Hepatocyte (in vitro differentiated cells): Measurements from ENCODE around the gene CUZD1.
"Not testable (repeated sequence)": the region's sequence is repeated elsewhere in the genome, so short reads cannot be mapped to it uniquely, and the experiment has no call there.

Experiments used
- EZH2 ChIP-seq: fragments of 200-600 bp; sonication (generic); IDR thresholded peaks from 2 replicates; pipeline ENCODE4 v1.6.1; 2016; ENCODE audit warnings: antibody characterized with exemption, mild to moderate bottlenecking, borderline replicate concordance
- TF ChIP-seq, protein P1 (sequence below): fragments of 200-600 bp; sonication (generic); IDR thresholded peaks from 2 replicates; pipeline ENCODE4 v1.5.1; 2016; ENCODE audit warnings: antibody characterized with exemption, mild to moderate bottlenecking; ENCODE audit not compliant: poor library complexity

DNA sequence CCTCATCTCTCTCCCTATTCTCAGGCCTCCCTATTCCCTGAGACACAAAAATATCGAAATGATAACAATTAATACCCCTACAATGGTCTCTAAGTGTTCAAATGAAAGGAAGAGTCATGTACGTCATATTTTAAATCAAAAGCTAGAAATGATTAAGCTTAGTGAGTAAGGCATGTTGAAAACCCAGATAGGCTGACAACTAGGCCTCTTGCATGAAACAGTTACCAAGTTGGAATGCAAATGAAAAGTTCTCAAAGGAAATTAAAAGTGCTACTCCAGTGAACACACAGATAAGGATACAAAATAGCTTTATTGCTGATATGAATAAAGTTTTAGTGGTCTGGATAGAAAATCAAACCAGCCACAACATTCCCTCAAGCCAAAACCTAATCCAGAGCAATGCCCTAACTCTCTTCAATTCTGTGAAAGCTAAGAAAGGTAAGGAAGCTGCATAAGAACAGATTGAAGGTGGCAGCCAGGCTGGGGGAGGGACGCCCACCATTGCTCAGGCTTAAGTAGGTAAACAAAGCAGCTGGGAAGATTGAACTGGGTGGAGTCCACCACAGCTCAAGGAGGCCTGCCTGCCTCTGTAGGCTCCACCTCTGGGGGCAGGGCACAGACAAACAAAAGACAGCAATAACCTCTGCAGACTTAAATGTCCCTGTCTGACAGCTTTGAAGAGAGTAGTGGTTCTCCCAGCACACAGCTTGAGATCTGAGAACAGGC lies 21.3 kb upstream of the CUZD1 start:
- not testable (repeated sequence) for TF ChIP-seq EZH2
- TF ChIP-seq, protein P1, sequence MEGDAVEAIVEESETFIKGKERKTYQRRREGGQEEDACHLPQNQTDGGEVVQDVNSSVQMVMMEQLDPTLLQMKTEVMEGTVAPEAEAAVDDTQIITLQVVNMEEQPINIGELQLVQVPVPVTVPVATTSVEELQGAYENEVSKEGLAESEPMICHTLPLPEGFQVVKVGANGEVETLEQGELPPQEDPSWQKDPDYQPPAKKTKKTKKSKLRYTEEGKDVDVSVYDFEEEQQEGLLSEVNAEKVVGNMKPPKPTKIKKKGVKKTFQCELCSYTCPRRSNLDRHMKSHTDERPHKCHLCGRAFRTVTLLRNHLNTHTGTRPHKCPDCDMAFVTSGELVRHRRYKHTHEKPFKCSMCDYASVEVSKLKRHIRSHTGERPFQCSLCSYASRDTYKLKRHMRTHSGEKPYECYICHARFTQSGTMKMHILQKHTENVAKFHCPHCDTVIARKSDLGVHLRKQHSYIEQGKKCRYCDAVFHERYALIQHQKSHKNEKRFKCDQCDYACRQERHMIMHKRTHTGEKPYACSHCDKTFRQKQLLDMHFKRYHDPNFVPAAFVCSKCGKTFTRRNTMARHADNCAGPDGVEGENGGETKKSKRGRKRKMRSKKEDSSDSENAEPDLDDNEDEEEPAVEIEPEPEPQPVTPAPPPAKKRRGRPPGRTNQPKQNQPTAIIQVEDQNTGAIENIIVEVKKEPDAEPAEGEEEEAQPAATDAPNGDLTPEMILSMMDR = not testable (repeated sequence)
